Fibroblast of lung (primary cell): ENCODE measurements around the gene ATP11A. TPM values are rescaled to one million over a fixed set of nuclear protein-coding genes. Genes with fewer than 3 reads are reported as not detected.

Source experiments
- DNase-seq, 2 donors: peaks; one replicate each; pipeline versions ENCODE4 v3.0.0 to v3.0.0-alpha.2; 2010; ENCODE audit warnings: low read depth in 2 of 2
- H2AFZ ChIP-seq: 2 replicates; pipeline ENCODE4 v1.5.1; 2012; ENCODE audit warnings: low read length, control low read depth, inconsistent platforms
- H3K27ac ChIP-seq: 2 replicates; pipeline ENCODE4 v1.5.1; 2011; ENCODE audit warnings: low read length, control low read depth; ENCODE audit not compliant: insufficient read depth
- H3K27me3 ChIP-seq: 2 replicates; pipeline ENCODE4 v1.5.1; 2011; ENCODE audit warnings: mild to moderate bottlenecking, low read length; ENCODE audit not compliant: control insufficient read depth, insufficient read depth
- H3K36me3 ChIP-seq: 2 replicates; pipeline ENCODE4 v1.5.1; 2011; ENCODE audit warnings: low read length; ENCODE audit not compliant: control insufficient read depth, insufficient read depth
- H3K4me1 ChIP-seq: 2 replicates; pipeline ENCODE4 v1.5.1; 2011; ENCODE audit warnings: low read length; ENCODE audit not compliant: control insufficient read depth, insufficient read depth; ENCODE audit errors: extremely low read depth
- H3K4me2 ChIP-seq: 2 replicates; pipeline ENCODE4 v1.5.1; 2011; ENCODE audit warnings: low read length, control low read depth; ENCODE audit not compliant: insufficient read depth; ENCODE audit errors: extremely low read depth
- H3K4me3 ChIP-seq, 4 experiments: fragments of 200-600 bp in 1 of 4; sonication (generic) in 1 of 4; replicated peaks in 1 of 4; 2 replicates each; pipeline ENCODE4 v1.5.1; 2011 to 2016; ENCODE audit warnings: low read length in 4 of 4, low read depth in 3 of 4, mild to moderate bottlenecking in 3 of 4, control low read depth in 2 of 4, inconsistent platforms in 1 of 4, mixed read lengths in 1 of 4; ENCODE audit not compliant: insufficient read depth in 1 of 4; ENCODE audit errors: control extremely low read depth in 1 of 4
- H3K79me2 ChIP-seq: 2 replicates; pipeline ENCODE4 v1.5.1; 2012; ENCODE audit warnings: mild to moderate bottlenecking, low read length, inconsistent platforms; ENCODE audit not compliant: control insufficient read depth, insufficient read depth
- H3K9ac ChIP-seq: 2 replicates; pipeline ENCODE4 v1.5.1; 2011; ENCODE audit warnings: mild to moderate bottlenecking, low read length, control low read depth; ENCODE audit not compliant: insufficient read depth
- H3K9me3 ChIP-seq: 2 replicates; pipeline ENCODE4 v1.5.1; 2012; ENCODE audit warnings: low read depth, low read length; ENCODE audit not compliant: control insufficient read depth, insufficient read depth
- H4K20me1 ChIP-seq: 2 replicates; pipeline ENCODE4 v1.5.1; 2011; ENCODE audit warnings: low read length; ENCODE audit not compliant: control insufficient read depth, insufficient read depth; ENCODE audit errors: extremely low read depth
- CTCF ChIP-seq, 2 donors: IDR thresholded peaks in 1 of 2; conservative IDR thresholded peaks in 1 of 2; 1 replicate in 1 of 2; 2 replicates in 1 of 2; pipeline ENCODE4 v1.5.1; 2011 to 2012; ENCODE audit warnings: low read length in 2 of 2, control low read depth in 1 of 2, inconsistent platforms in 1 of 2, low read depth in 1 of 2, mild to moderate bottlenecking in 1 of 2
- EZH2 ChIP-seq: IDR thresholded peaks from 2 replicates; pipeline ENCODE4 v1.5.1; 2012; ENCODE audit warnings: low read length, control low read depth, mild to moderate bottlenecking; ENCODE audit errors: missing control alignments
- polyA plus RNA-seq, 2 donors: library from polyadenylated mRNA; depleted of rRNA in 1 of 2; stranded (reverse) in 1 of 2; unstranded in 1 of 2; fragments of >200 nt; gene quantifications; 2 replicates each; pipeline ENCODE4 v1.2.1, GENCODE V29; 2011 to 2012; ENCODE audit warnings: missing spikeins in 1 of 2
- total RNA-seq: library from RNA; depleted of rRNA; stranded (reverse); fragments of >200 nt; gene quantifications from 2 replicates; pipeline ENCODE4 v1.2.1, GENCODE V29; 2014

ATP11A gene
- total and polyA plus RNA-seq, 2 donors (not counting 1 experiment from before 2014, with no cell fraction given), result 2.3 to 7.8 TPM

GRCh38 chr13:112846411-112847115, 156.7 kb downstream of the ATP11A start:
- Histone ChIP-seq H3K27ac (no peak overlapping the region), H3K27me3 (no peaks in the 10 kb centered on the region), H2AFZ (no peak overlapping the region), H3K36me3 (no peaks in the 10 kb centered on the region), H4K20me1 (no peaks in the 10 kb centered on the region), H3K79me2 (no peaks in the 10 kb centered on the region), H3K9ac (no peak overlapping the region), H3K4me2 (no peak overlapping the region), H3K4me1 (no peaks in the 10 kb centered on the region), H3K4me3 (no peak overlapping the region), H3K9me3 (no peaks in the 10 kb centered on the region)
- no peak for DNase-seq
- TF ChIP-seq CTCF (conservative IDR thresholded peaks at IDR 0.05 in 1 of 2, IDR thresholded peaks at IDR 0.05 in 1 of 2; ENCODE audit: low read depth in 1 of 2, low read length in 2 of 2) (no peak), EZH2 (no peak)

GRCh38 chr13:112849500-112849899, 159.7 kb downstream of the ATP11A start:
- H3K9ac ChIP-seq, result no peak overlapping the region
- H3K9me3 ChIP-seq, result no peaks in the 10 kb centered on the region
- H3K4me1 ChIP-seq, result no peaks in the 10 kb centered on the region
- H2AFZ ChIP-seq, result no peak overlapping the region
- no peak overlapping the region for H3K4me2 ChIP-seq
- H3K79me2 ChIP-seq, result no peaks in the 10 kb centered on the region
- no peak for TF ChIP-seq CTCF (conservative IDR thresholded peaks at IDR 0.05 in 1 of 2, IDR thresholded peaks at IDR 0.05 in 1 of 2; ENCODE audit: low read depth in 1 of 2, low read length in 2 of 2)
- TF ChIP-seq EZH2, result no peak
- H3K36me3 ChIP-seq, result no peaks in the 10 kb centered on the region
- H3K27me3 ChIP-seq, result no peaks in the 10 kb centered on the region
- H4K20me1 ChIP-seq, result no peaks in the 10 kb centered on the region
- DNase-seq, result peak; percentile 14 to 23
- H3K4me3 ChIP-seq, result no peak overlapping the region
- no peak overlapping the region for H3K27ac ChIP-seq

DNA sequence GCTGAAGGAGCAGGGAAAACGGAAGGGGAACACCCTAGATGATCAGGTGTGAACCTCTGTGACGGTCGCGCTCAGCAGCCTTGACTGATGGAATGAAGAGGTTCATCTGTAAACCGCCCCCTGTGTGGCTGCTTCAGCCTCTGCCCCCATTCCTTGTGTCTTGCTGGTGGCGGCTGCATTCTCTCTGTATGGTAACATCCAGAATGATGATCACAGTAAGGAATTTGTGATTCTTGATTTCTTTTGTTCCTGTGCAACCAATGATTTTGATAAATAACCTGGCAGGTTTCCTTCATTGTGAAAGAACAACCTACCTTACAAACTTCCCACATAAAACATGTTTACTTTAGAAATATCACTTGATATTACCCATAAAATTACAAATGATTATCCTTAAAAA, 160.4 kb downstream of the ATP11A start:
- peak in 1 of 2 donors; percentile 38 for DNase-seq
- H4K20me1 ChIP-seq, result no peaks in the 10 kb centered on the region
- no peak overlapping the region for H3K27ac ChIP-seq
- H3K4me3 ChIP-seq, result no peak overlapping the region
- H3K27me3 ChIP-seq, result no peaks in the 10 kb centered on the region
- no peak overlapping the region for H2AFZ ChIP-seq
- no peaks in the 10 kb centered on the region for H3K4me1 ChIP-seq
- H3K36me3 ChIP-seq, result no peaks in the 10 kb centered on the region
- no peaks in the 10 kb centered on the region for H3K9me3 ChIP-seq
- H3K79me2 ChIP-seq, result no peaks in the 10 kb centered on the region
- no peak overlapping the region for H3K9ac ChIP-seq
- TF ChIP-seq CTCF (conservative IDR thresholded peaks at IDR 0.05 in 1 of 2, IDR thresholded peaks at IDR 0.05 in 1 of 2; ENCODE audit: low read depth in 1 of 2, low read length in 2 of 2) (no peak), EZH2 (no peak)
- no peak overlapping the region for H3K4me2 ChIP-seq
